ENCODE measurements around the gene DCC.

GRCh38 chr18:52903857-52904256, 563.9 kb downstream of the DCC start:
- no peak for TF ChIP-seq EZH2 (IDR thresholded peaks at IDR 0.05)
- no peak for TF ChIP-seq POLR2AphosphoS5 (IDR thresholded peaks at IDR 0.05; ENCODE audit: borderline replicate concordance, low read depth, low read length)

All from SK-N-MC (cell line).